Ishikawa (cell line): ENCODE data around the gene IFNL4.

ENCODE experiments used
- CEBPB ChIP-seq: IDR thresholded peaks from 2 replicates; pipeline ENCODE4 v1.6.1; 2012
- CREB1 ChIP-seq: IDR thresholded peaks from 2 replicates; pipeline ENCODE4 v1.6.1; 2012; ENCODE audit warnings: low read depth
- EGR1 ChIP-seq: IDR thresholded peaks from 2 replicates; pipeline ENCODE4 v1.6.1; 2012
- EP300 ChIP-seq: IDR thresholded peaks from 2 replicates; pipeline ENCODE4 v1.6.1; 2012; ENCODE audit warnings: borderline replicate concordance
- MAX ChIP-seq: IDR thresholded peaks from 2 replicates; pipeline ENCODE4 v1.6.1; 2012
- NFIC ChIP-seq: IDR thresholded peaks from 2 replicates; pipeline ENCODE4 v1.6.1; 2012
- RAD21 ChIP-seq: IDR thresholded peaks from 2 replicates; pipeline ENCODE4 v1.6.1; 2012; ENCODE audit warnings: low read depth
- TAF1 ChIP-seq: IDR thresholded peaks from 2 replicates; pipeline ENCODE4 v1.6.1; 2012; ENCODE audit warnings: low read depth, mild to moderate bottlenecking
- TCF12 ChIP-seq: IDR thresholded peaks from 2 replicates; pipeline ENCODE4 v1.6.1; 2012; ENCODE audit warnings: low read depth
- TEAD4 ChIP-seq: IDR thresholded peaks from 2 replicates; pipeline ENCODE4 v1.6.1; 2012
- YY1 ChIP-seq: IDR thresholded peaks from 2 replicates; pipeline ENCODE4 v1.6.1; 2012; ENCODE audit warnings: low read depth
- ZBTB7A ChIP-seq: IDR thresholded peaks from 2 replicates; pipeline ENCODE4 v1.6.1; 2012; ENCODE audit warnings: low read depth
- TF ChIP-seq, protein P1 (sequence below): IDR thresholded peaks from 2 replicates; pipeline ENCODE4 v1.6.1; 2012
- TF ChIP-seq, protein P2 (sequence below): IDR thresholded peaks from 2 replicates; pipeline ENCODE4 v1.6.1; 2012; ENCODE audit warnings: low read depth, mild to moderate bottlenecking

GRCh38 chr19:39262496-39262895 is 13.8 kb upstream of the IFNL4 start:
- TF ChIP-seq CREB1 (no peak), MAX (no peak), TAF1 (no peak), YY1 (no peak), TCF12 (no peak), EGR1 (no peak), EP300 (no peak), RAD21 (no peak), CEBPB (no peak), NFIC (no peak), ZBTB7A (no peak), TEAD4 (no peak)
- TF ChIP-seq, protein P1, sequence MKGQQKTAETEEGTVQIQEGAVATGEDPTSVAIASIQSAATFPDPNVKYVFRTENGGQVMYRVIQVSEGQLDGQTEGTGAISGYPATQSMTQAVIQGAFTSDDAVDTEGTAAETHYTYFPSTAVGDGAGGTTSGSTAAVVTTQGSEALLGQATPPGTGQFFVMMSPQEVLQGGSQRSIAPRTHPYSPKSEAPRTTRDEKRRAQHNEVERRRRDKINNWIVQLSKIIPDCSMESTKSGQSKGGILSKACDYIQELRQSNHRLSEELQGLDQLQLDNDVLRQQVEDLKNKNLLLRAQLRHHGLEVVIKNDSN: no peak
- TF ChIP-seq, protein P2, sequence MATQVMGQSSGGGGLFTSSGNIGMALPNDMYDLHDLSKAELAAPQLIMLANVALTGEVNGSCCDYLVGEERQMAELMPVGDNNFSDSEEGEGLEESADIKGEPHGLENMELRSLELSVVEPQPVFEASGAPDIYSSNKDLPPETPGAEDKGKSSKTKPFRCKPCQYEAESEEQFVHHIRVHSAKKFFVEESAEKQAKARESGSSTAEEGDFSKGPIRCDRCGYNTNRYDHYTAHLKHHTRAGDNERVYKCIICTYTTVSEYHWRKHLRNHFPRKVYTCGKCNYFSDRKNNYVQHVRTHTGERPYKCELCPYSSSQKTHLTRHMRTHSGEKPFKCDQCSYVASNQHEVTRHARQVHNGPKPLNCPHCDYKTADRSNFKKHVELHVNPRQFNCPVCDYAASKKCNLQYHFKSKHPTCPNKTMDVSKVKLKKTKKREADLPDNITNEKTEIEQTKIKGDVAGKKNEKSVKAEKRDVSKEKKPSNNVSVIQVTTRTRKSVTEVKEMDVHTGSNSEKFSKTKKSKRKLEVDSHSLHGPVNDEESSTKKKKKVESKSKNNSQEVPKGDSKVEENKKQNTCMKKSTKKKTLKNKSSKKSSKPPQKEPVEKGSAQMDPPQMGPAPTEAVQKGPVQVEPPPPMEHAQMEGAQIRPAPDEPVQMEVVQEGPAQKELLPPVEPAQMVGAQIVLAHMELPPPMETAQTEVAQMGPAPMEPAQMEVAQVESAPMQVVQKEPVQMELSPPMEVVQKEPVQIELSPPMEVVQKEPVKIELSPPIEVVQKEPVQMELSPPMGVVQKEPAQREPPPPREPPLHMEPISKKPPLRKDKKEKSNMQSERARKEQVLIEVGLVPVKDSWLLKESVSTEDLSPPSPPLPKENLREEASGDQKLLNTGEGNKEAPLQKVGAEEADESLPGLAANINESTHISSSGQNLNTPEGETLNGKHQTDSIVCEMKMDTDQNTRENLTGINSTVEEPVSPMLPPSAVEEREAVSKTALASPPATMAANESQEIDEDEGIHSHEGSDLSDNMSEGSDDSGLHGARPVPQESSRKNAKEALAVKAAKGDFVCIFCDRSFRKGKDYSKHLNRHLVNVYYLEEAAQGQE: no peak
